ENCODE results near the gene MCF2L.

GRCh38 chr13:113035213-113035800 lies 66.3 kb downstream of the MCF2L start:
- TF ChIP-seq CTCF (IDR thresholded peaks at IDR 0.05) (no peak), POLR2AphosphoS5 (IDR thresholded peaks at IDR 0.05) (no peak)
